GM21423 (cell line): Measurements from ENCODE around the gene ZSWIM4.
"Not testable (repeated sequence)": the region's sequence is repeated elsewhere in the genome, so short reads cannot be mapped to it uniquely, and the experiment has no call there.

ENCODE experiments used
- ATAC-seq: cut with Tn5 transposase; IDR thresholded peaks from one replicate; pipeline ENCODE4 v1.9.1; 2021; ENCODE audit warnings: mild to moderate bottlenecking, moderate library complexity; ENCODE audit not compliant: unreplicated experiment

ZSWIM4 gene

DNA sequence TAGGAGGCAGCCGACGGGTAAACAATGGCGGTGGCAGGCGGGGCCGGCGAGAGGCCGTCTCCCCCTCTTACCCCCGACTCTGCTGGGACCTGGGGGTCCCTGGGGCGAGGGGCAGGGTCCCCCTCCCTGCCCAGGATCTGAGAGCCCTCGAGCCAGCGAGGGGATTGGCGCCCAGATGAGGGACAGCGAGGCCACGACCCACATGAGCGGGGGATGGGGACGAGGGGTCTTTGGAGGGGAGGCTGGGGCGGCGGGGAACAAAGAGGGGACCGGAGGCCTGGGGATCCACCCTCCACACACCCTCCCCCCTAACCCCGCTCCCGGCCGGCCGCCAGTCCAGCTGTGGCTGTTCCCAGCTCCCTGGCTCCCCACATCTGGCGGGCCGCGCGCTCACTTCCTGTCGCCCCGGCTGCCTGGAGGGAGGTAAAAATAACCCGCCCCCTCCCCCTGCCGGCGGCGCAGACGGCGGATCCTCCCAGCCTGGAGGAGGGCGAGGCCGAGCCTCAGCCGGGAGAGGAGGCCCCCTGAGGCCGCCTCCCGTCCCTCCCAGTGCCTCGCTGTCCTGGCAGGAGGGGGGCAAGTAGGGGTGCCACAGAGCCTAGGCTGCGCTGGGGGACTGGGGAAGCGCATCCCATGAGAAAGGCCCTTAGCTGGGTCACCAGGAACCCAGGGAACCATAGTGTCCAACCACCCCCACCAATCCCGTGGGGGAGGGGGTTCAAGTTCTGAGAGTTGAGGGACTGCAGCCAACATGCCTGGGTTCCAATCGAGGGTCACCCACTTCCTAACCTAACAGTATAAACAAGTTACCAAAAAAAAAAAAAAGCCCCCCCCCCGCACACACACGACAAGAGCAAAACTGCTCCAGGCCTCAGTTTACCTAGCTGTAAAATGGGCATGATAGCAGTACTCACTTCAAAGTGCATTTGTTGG lies 52.4 kb downstream of the ZSWIM4 start:
- peak; percentile 23 for ATAC-seq

GRCh38 chr19:13848340-13848677 lies 53.1 kb downstream of the ZSWIM4 start:
- ATAC-seq: no peak

DNA sequence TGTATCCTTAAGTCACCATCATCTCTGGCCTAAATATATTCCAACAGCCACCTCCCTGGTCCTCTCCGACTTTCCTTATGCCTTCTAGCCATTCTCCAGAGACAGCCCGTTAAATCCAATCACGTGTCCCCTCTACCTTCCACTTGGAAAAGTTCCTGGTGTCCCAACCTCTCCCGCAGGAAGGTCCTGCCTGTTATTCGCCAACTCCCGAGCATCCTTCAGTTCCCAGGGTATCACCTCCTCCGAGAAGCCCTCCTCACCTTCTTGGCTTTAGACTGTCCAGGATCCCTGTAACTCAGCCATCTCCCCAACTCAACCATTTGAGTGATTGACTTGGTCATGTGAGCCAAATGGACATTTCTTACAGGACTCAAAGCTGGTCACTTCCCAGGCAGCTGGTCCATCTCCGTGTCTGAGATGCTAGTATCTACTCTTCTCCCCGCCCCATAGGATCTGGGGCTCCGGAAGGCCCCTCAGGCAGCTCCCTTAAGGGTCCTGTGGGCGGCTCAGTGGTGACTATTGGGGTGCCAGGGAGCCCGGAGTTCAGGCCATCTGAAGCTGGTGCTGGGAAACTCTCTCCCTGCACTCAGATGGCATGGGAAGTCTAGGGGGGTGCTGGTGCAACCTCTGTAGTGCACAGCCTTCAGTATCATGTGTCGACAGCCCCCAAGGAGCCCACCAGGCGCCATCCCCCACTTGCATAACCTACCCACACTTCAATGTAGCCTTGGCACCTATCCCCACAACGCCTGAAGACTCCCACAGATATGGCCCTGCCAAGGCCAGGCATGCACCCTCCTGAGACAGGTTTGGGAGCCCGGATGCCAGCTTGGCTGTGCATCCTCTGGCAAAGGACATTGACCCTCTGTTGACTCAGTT lies 53.8 kb downstream of the ZSWIM4 start:
- ATAC-seq: no peak

GRCh38 chr19:13849991-13850909 lies 55.0 kb downstream of the ZSWIM4 start:
- ATAC-seq: no peak

DNA sequence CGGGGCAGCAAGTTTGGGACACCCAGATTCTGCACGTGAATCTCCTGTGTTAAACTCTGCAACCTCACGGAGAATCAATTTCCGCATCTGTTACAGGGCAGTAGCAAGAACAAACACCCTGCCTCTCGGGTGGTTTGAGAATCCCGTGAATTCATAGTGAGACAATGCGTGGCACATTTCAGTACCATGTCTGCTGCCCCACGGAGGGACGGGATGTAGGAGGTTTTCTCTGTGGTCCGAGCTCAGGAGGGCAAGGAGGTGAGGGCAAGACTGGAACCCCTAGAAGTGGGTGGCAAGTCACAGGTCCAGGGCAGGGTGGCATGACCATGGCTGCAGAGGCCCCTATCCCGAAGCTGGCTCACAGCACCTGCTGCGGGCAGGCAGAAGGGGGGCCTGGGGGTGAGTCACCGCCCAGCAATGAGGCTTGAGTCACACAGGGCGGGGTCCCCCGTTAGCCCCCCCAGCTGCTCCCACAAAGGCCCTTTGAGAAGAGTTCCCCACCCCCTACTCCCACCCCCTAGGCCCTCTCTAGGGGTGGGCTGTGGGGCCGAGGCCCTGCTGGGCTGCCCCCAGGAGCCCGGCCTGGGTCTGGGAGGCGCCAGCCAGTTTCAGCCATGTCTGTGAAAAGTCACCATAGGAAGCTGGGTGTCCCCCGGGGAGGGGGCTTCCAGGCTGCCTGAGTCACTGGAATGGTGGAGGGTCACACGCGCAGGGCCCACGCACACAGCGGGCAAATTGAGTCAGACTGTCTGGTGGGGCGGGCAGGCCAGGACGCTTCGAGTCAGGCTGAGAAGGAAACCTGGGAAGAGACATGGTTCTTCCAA lies 55.9 kb downstream of the ZSWIM4 start:
- ATAC-seq: no peak

DNA sequence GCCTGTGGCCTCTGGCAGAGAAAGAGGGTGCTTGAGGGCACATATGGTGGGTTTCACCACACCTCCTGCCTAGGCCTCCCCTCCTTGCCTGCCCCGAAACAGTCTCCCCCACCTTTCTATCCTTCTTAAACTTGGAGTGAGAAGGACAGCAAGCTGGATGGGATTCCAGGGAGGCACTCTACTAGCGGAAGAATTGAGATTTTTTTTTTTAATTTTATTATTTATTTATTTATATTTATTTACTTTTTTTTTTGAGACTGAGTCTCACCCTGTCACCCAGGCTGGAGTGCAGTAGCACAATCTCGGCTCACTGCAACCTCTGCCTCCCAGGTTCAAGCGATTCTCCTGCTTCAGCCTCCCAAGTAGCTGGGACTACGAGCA lies 56.5 kb downstream of the ZSWIM4 start:
- ATAC-seq: not testable (repeated sequence)

DNA sequence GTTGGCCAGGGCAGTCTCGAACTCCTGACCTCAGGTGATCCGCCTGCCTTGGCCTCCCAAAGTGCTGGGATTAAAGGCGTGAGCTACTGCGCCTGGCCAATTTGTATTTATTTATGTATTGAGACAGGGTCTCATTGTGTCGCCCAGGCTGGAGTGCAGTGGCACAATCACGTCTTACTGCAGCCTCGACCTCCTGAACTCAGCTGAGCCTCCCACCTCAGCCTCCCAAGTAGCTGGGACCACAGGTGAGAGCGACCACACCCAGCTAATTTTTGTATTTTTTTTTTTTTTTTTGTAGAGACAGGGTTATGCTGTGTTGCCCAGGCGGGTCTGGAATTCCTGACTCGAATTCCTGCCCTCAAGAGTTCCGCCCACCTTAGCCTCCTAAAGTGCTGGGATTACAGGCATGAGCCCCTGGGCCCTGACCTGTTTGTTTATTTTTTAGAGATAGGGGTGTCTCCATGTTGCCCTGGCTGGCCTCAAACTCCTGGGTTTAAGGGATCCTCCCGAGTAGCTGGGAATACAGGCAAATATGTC lies 57.0 kb downstream of the ZSWIM4 start:
- not testable (repeated sequence) for ATAC-seq

DNA sequence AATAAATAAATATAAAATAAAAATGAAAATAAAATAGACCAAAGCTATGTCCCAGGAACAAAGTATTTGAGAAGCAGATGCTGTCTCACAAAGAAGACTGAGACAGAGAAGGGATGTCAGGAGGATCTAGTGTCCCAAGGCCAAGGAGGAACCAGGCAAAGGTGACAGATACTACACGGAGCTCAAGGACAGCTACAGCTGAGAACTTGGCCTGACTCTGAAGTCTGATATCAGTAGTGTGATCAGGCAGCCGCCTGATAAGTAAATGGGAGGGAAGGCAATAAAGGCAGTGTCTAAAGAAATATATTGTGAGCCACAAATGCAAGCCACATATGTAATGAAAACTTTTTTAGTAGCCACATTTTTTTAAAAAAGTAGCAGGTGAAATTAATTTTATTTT lies 61.3 kb downstream of the ZSWIM4 start:
- no peak for ATAC-seq

DNA sequence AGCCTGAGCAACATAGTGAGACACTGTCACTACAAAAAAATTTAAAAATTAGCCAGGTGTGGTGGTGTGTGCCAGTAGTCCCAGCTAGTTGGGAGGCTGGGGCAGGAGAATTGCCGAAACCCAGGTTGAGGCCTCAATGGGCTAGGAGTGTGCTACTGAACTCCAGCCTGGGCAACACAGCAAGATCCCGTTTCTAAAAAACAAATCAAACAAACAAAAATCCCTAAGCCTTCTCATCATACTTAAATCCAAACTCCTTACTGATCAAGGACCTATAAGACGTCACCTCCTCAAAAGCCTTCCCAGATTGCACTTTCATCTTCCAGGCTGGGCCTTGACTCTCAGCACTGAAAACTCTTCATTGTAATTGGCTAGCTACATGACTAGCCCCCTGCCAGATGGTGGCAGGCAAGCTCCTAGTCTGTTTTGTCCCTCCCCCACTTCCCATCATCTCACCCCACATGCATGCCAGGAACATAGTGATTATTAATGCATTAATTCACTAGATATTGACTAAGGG lies 64.2 kb downstream of the ZSWIM4 start:
- ATAC-seq: no peak

- no peak for ATAC-seq
These were observed 65.6 kb downstream of the ZSWIM4 start for GRCh38 chr19:13860679-13861391.

GRCh38 chr19:13861392-13861713 lies 66.1 kb downstream of the ZSWIM4 start:
- ATAC-seq: peak; percentile 20

DNA sequence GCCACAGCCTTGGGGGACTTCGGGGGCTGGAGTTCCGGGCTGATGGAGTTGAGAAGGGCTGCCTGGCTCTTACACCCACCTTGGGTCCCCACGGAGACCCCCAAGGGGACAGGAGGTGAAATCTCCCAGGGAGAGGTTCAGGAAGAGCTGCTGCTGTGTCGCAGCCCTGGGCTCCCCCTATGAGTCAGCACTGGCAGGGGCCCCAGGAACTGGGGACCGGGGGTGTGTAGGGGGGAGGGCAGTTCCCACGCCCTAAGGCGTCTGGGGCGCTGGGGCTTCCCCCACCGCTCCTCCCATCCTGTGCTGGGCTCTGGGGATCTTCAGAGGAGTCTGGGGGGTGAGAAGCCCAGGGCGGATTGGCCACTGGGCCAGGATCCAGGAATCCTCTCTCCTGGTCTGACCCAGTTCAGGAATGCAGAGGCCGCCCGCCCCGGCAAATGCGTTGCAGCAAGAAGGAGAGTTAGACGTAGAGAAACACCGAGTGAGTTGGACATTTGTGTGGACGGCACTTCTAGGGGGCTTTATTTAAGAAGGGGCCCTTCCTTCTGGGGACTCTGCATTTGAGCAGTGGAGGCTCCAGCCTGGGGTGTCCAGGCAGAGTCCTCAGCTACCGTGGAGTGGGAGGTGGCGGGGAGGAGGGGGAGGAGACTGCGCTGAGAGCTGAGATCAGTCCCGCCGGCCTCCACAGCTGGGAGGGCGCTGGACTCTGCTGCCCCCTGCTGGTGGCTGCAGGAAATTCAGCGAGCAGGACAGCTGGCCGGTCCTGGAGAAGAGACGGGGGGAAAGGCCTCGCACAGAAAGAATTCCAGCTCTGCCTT lies 66.7 kb downstream of the ZSWIM4 start:
- peak; percentile 72 for ATAC-seq

GRCh38 chr19:13864046-13864666 lies 68.9 kb downstream of the ZSWIM4 start:
- no peak for ATAC-seq

GRCh38 chr19:13864667-13865570 lies 69.7 kb downstream of the ZSWIM4 start:
- ATAC-seq: no peak

GRCh38 chr19:13865571-13866462 lies 70.6 kb downstream of the ZSWIM4 start:
- no peak for ATAC-seq
